ENCODE results near the gene HCAR2.
"Not testable (repeated sequence)": the region's sequence is repeated elsewhere in the genome, so short reads cannot be mapped to it uniquely, and the experiment has no call there.

- not testable (repeated sequence) for TF ChIP-seq CTCF, POLR2A (IDR thresholded peaks at IDR 0.05)
Observed at GRCh38 chr12:122715211-122715610, 12.1 kb upstream of the HCAR2 start.
